T-helper 2 cell treated with Interferon-gamma antibody and Interleukin-4, amounts not matched to agents 100 ng/mL and 5 ng/mL, for 36 hours (primary cell): ENCODE measurements around the gene URI1. TPM values are rescaled to one million over a fixed set of nuclear protein-coding genes. Genes with fewer than 3 reads are reported as not detected.

Source experiments
- intact Hi-C: fragments of 100-400 bp; cut with micrococcal nuclease; formaldehyde crosslinking; loops from one replicate; pipeline ENCODE4 v1.15.1; 2023
- total RNA-seq: library from RNA; stranded (reverse); gene quantifications from 2 replicates; pipeline ENCODE4 v1.2.3, GENCODE V29; 2022

URI1 gene
- total RNA-seq, 1 donor from 2014 or later = 53.1 TPM

DNA sequence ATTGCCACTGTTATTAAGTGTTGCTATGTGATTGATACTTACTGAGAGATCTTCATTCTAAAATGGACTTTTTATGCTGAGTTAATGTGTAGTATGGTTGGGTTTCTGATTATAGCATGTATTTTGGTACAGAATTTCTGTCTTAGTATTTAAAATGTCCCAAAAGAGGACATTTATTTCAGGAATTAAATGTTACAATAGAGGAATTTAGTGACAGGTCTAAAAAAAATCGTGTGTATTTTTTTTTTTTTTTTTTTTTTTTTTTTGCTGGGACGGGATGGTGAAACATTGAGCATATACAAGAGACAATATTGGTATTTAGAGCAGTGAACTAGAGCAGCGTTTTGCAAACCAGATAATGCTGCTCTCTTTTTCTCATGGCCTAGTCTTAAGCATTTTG lies 27.9 kb downstream of the URI1 start:
- intact Hi-C loops = no loop called here

DNA sequence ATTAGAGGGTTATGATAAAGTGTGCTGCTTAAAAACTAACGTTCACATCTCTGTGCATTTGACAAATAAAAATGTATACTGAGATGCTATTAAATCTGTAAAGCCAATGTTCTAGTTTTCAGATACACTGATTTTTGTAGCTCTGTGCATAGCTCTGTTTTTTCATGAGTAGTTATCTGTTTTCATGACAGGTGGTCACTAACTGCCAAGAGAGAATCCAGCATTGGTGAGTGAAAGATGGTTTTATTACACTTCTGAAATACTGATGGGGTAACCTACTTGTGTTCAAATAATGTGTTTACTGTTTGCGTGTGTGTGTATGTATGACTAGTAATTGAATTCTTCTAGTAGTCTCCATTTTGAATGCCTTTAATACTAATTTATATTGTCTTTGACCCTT lies 29.0 kb downstream of the URI1 start:
- intact Hi-C loops = no loop called here

DNA sequence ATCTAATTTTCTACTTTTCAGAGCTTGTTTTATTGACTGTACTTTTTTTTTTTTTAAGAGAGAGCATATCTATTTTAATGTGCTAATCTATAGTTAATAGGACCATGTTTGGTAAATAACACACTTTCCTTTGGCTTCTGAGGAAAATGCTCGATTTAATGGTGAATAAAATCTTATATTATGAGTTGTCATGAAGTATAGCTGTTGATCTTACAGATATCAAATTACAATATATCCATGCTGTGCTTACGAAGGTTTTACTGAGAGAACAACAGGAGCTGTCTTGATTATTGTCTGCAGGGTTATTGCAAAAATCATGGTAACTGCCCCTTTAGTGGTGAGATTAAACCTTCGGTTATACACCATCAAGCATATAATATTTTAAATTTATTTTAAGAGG lies 29.6 kb downstream of the URI1 start:
- intact Hi-C loops = no loop called here

DNA sequence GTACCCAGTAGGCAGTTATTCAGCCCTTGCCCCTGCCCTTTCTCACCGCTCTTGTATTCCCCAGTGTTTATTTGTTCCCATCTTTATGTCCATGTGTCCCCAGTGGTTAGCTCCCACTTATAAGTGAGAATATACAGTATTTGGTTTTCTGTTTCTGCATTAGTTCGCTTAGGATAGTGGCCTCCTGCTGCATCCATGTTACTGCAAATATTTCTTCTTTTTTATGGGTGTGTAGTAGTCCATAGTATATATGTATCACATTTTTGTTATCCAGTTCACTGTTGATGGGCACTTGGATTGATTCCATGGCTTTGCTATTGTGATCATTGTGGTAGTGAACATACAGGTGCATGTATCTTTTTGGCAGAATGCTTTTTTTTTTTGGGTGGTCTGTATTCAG lies 32.7 kb downstream of the URI1 start:
- intact Hi-C loops = no loop called here

DNA sequence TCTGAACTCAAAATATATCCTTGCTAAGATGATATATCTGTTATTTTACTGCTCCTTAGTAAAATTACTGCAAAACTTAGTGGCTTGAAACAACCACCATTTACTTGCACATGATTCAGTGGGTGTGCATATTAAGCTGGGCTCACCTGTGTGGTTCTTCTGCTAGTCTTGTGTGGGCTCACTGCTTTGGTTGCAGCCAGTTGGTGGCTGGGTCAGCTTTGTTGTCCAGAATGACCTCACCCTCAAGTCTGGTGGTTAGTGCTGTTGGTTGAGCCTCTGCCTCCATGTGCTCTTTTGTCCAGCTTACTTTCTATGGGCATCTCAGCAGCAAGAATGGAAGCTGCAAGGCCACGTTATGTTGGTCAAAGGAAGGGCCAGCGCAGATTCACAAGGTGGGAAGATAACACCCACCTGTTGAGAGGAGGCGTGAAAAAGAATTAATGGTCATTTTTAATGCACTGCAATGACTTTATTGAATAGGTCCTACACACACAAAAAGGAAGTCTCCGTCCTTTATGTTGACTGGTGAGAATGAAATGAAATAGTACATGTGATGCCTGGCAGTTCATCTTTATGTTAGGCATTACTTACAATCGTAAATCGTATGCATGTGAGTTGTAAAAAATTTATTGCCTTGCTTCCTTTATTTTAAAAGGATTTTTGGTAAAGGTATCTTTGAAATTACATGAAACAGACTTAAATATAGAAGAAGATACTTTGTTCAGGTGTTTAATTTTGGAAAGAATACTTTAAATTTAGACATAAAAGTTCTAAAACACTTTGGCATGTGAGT lies 34.3 kb downstream of the URI1 start:
- intact Hi-C loops = no loop called here

DNA sequence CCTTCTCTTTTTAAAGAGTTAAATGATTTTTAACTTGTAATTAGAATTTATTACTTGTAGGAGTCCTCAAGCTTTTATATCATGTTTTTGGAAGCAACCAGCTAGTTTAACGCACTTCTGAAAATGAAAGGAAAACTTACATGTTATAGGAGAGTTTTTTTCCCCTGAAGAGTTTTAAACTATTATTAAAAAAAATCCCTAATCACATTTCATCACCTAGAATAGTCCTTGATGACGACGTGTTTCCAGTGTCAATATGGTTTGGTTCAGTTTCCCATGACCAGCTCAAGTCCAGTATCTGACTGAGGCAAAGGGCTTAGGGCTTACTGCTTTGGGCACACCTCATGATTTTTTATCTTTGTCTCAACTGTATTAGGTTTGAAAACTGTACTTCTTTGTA lies 36.0 kb downstream of the URI1 start:
- intact Hi-C loops = no loop called here

DNA sequence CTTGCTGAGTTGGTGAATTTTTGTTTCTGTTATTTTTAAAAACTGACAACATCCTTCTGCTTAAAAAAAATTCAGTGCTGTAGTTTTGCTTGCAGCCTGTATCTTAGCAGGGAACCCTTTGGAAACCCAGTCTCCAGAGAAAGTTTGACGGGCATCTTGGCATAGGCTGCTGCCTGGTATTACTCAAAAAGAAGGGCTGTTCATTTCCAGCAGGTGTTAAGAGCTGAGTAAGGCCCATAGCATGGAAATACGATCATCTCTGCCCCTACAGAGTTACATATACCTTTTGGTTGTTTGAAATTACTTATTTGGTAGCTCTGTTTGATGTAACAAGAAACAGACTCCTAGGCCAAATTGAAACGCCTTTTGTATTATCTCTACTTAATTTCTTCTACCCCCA lies 41.5 kb downstream of the URI1 start:
- intact Hi-C loops = no loop called here

DNA sequence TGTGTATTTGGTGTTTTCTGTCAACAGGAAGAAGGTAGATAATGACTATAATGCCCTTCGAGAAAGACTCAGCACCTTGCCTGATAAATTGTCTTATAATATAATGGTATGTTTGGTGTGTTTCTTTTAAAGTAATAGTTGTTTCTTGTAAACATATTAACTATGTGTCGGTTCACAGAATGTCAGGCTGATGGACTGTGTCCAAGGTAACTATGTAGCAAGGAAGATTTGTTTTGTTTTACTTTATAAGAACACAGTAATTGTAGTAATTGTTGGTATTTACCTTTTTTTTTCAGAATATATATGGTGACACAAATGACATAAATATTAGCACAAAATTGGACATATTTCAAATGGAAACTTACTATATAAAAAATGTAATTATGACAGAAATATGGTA lies 43.2 kb downstream of the URI1 start:
- intact Hi-C loops = no loop called here

DNA sequence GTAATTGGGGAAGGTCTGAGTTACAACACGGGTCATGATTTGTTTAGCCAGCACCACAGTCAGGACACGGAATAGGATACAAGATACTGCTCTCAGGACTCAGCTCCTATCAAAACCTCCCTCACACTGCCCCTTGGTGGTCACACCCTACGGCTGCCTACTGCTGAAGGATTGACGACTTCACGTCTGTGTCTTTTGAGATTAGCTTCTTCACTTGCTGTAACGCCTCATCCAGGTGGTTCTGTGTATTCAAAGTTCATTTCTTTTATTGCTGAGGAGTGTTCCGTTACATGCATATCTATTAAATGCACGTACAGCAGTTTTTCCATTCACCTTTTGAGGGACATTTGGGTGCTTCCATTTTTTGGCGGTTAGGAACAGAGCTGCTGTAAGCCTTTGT lies 46.3 kb downstream of the URI1 start:
- intact Hi-C loops = no loop called here

DNA sequence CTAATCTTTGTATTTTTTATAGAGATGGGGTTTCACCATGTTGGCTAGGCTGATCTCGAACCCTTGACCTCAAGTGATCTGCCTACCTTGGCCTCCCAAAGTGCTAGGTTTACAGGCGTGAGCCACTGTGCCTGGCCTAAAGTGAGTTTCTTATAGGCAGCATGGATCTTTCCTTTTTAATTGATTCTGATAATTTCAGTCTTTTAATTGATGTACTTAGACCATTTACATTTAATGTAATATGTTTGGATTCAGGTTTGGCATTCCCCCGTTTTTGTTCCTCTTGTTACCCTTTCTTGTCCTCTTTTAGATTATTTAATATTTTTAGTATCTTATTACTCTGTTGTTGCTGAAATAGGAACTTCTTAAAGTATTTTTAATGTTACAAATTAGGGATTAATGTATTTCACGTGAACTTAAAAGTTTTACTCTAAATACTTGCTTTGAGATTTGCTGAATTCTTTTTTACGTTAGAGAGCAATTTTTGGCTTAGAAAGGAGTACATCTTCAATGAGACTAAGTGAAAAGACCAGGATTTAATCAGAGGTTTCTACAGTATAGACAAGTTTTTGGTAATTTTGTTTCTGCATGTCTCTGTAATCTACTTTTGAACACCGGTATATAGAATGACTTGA lies 50.3 kb downstream of the URI1 start:
- intact Hi-C loops = no loop called here

DNA sequence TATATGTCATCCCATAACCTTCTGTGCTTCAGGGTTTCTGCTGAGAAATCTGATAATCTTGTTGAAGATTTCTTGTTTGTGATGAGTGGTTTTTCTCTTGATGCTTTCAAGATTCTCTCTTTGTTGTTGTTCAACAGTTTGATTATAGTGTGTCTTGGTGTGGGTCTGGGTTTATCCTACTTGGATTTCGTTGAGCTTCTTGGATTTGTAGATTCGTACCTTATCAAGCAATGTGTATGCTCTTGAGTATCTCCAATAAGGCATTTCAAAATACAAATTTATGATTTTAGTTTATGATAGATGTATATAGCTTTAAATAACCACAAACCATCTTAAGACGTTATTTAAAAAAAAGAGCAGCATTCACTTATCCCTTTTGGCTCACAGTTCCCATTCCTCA lies 57.5 kb downstream of the URI1 start:
- intact Hi-C loops = no loop called here

DNA sequence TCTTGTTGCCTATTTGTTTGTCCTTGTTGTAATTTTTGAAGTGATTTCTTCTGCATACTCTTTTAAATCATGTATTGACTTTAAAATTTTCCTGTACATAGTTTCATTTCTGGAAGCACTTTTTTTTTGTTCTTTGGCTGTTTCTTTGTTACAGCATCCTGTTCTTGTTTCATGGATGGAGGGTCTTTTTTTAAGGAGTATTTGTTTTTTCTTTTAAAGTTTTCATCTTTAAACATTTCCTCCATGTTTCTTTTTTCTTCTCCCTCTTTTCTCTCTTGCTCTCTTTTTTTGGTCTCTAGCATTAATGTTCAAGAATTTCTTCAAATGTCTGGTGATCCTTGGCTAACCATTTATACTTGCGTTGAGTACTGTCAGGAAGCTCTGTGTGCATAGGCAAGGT lies 58.8 kb downstream of the URI1 start:
- intact Hi-C loops = no loop called here

DNA sequence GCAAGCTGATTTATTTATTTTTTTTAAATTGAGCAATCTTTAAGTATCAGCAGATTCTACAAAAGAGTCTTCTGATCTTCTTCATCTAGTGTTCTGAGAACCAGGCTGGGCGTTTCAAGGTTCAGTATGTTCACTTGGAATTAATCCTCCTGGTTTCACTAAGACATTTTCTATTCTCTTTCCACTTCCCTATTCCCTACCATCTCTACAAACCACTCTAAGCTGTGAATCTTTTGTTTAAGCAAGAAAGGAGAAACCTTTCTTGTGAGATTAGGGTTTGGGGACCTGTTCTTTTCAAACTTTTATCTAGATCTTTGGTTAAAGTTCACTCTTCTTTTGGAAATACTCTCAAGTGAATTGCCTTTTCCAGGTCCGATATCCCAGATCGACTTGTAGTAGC lies 59.3 kb downstream of the URI1 start:
- intact Hi-C loops = no loop called here

DNA sequence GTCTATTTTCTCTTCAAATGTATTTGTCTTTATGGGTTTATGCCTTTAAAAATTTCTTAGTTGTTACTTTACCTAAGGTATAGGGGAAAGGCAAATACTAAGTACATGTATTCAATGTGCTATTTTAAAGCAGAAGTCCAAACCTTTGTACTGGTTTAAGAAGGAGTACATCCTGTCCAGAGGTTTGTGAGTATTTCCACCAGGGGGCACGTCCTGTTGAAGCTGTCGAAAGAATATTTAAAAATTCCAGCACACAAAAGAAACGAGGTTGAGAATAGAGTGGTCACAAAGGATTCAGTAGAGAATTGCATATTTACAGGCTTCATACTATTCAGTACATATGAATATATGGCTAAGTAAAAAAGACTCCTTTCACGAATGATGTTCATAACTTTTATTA lies 59.8 kb downstream of the URI1 start:
- intact Hi-C loops = no loop called here

DNA sequence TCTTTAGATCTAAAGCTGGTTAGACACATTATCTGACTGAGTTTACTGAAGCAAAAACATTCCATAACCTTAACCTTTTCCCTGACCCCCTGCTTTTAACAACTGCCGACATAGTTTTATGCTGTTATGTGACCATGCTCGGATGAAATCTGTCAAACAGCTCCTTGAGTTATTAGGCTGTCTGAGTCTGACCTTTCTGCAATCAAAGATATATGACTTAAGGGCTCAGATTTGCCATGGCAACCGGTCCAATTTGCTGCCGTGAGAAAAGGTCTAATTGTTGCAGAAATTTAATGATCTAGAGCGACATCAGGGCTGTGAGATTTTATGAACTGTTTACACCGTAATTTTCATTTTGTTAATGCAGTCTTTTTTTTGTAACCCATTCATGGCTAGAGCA lies 61.8 kb downstream of the URI1 start:
- intact Hi-C loops = no loop called here

DNA sequence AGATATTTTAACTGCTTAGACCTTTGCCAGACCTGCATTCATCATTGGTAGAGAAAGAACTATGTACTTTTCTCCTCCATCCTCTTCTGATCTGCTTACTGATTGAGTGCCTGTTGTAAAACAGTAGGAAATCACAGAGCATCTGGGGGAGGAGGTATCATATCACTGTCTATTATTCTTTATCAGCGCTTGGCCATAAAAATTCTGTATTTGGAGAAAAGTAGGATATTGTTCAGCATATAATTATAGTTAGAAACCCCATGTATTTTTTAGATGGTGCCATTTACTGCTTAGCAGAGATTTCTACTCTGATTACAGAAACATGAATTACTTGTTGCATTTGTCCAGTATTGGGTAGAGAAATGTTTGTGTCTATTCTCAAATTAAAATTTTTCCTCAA lies 62.4 kb downstream of the URI1 start:
- intact Hi-C loops = no loop called here

DNA sequence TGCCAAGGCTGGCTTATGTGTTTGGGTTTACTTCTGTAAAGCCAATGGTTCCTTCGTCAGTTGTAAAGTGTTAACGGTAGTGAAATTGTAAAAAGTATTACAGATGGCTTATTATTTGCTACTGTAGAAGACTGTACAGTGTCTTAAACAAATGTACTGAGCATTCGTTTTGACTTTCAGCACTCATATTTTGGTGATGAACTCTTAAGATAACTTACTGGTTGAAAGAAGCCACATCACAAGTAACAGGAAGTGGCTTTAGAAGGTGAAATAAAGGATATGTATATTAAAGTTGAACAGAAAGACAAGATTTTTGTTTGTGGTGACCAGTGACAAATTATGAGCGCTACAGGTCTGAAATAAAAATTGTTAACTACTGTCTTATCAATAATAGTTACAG lies 64.2 kb downstream of the URI1 start:
- intact Hi-C loops = loop anchor here (5.0 kb wide), 1 partner anchor 64 kb away; the partner anchor contains the start of gene URI1

DNA sequence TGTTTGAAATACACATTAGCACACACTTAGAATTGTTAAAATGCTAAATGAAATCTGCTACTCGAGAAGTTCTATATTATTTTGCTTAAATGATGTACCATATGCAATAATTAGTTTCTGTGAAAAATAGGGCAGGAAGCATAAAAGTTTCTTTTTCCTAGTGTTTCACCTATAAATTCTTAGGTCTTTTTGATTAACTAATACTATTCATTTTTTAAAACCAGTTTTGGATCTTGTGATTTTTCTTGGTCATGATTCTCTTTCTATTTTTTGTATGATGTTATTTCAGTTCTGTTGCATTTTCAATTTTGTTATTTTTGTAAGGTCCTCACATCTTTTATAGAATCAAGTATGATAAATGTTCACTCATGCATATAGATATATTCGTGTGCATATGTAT lies 66.1 kb downstream of the URI1 start:
- intact Hi-C loops = loop anchor here (5.0 kb wide), 1 partner anchor 66 kb away; the partner anchor contains the start of gene URI1

DNA sequence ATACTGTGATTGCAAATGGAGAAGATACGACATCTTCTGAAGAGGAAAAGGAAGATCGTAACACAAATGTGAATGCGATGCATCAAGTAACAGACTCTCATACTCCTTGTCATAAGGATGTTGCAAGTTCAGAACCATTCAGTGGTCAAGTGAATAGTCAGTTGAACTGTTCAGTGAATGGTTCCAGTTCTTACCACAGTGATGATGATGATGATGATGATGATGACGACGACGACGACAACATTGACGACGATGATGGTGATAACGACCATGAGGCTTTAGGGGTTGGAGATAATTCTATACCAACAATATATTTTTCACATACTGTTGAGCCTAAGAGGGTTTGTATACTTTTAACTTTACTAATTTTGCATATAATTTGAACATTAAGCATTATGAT lies 67.0 kb downstream of the URI1 start:
- intact Hi-C loops = loop anchor here (5.0 kb wide), 1 partner anchor 67 kb away; the partner anchor contains the start of gene URI1

DNA sequence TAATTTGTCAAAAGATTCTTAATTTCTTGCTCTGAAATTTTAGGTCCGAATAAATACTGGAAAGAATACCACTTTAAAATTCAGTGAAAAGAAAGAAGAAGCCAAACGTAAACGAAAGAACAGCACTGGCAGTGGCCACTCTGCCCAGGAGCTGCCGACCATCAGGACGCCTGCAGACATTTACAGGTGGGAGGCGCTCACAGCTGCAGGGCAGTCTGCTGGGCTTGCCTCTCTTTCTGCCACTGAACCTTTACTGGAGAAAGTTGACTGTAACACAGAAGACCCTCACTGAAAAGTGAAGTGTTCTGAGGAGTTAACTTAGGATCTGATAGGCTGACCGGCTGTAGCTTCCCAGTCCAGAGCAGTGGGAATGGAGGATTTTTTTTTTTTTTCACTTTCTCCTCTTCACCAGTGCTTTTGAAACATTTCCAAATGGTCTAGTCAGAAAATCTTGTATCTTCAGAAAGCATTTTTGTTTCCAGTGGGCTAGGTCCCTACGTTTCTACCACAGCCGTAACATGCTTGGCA lies 69.1 kb downstream of the URI1 start:
- intact Hi-C loops = no loop called here

DNA sequence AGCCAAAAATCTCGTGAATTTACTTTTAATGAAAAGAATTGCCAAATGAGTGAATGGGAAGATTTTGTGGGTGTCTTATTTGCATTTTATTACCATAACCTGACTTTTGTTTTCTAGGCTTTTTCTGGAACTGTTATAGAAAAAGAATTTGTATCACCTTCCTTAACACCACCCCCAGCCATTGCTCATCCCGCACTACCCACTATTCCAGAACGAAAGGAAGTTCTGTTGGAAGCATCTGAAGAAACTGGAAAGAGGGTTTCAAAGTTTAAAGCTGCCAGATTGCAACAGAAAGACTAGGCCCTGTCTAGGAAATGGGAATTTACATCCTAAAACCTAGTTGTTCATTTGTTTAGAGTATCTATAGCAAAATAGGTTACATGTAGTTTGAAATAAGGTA lies 72.7 kb downstream of the URI1 start:
- intact Hi-C loops = no loop called here

DNA sequence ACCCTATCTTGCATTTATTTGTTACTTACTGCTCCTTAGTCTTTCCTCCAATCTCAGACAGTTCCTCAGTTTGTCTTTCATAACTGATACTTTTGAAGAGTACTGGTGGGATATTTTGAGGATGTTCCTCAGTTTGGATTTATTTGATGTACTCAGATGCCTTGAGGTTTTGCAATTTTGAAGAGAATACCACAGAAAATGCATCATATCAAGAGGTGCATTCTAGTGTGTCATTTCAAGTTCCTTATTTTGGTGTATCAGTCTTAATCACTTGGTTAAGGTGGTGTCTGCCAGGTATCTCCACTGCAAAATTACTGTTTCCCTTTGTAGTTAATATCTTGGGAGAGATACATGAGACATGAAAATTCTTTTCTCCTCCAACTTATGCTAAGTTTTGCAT lies 75.1 kb downstream of the URI1 start:
- intact Hi-C loops = no loop called here

DNA sequence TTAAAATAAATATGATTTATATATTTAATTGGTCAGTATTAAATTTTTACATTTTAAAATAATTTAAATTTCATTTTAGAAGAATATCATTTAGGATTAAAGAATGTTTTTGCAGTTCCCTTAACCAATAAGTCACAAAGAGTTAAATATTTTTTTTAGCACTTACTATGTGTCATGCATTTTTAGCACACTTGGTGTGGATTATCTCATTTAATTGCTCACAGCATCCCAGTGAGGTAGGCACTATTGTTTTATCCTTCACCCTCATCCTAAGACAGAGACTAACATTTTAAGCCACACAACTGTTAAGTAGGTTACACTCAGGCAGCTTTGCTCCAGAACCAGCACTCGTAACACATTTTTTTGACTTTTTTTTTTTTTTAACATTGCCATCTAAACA lies 78.2 kb downstream of the URI1 start:
- intact Hi-C loops = no loop called here
